Measurements from ENCODE around the gene FBN1.

- TF ChIP-seq, protein P1, sequence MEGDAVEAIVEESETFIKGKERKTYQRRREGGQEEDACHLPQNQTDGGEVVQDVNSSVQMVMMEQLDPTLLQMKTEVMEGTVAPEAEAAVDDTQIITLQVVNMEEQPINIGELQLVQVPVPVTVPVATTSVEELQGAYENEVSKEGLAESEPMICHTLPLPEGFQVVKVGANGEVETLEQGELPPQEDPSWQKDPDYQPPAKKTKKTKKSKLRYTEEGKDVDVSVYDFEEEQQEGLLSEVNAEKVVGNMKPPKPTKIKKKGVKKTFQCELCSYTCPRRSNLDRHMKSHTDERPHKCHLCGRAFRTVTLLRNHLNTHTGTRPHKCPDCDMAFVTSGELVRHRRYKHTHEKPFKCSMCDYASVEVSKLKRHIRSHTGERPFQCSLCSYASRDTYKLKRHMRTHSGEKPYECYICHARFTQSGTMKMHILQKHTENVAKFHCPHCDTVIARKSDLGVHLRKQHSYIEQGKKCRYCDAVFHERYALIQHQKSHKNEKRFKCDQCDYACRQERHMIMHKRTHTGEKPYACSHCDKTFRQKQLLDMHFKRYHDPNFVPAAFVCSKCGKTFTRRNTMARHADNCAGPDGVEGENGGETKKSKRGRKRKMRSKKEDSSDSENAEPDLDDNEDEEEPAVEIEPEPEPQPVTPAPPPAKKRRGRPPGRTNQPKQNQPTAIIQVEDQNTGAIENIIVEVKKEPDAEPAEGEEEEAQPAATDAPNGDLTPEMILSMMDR (IDR thresholded peaks at IDR 0.05) = no peak
- TF ChIP-seq POLR2A (IDR thresholded peaks at IDR 0.05) (no peak), POLR2AphosphoS5 (IDR thresholded peaks at IDR 0.05) (no peak)
Observed at GRCh38 chr15:48493763-48494225, 151.7 kb downstream of the FBN1 start.

Measured in sigmoid colon (tissue), 4 donors.